ENCODE results near the gene ZNF407. TPM values are rescaled to one million over a fixed set of nuclear protein-coding genes. Genes with fewer than 3 reads are reported as not detected.

Gene ZNF407
- total and polyA plus RNA-seq, 7 donors: 2.4 to 10.2 (median 7.9) TPM

DNA sequence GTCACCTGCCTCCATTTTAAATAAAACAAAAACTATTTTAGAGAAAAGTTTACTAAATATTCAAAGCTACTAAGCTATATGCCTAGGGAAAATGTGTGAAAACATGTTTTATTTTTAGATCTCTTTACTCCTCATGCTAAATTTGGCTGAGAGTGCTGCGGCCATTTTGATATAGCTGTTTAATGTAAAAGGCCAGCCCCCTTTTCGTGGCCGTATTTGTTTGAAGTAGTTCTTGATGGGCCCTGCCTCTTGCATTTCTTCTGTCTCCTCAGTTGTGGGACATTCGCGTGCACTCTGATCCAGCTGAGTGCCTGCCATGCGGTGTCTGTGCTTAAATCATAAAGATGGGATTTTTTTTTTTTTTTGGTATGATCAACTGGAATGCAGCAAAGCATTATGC, 64.0 kb downstream of the ZNF407 start:
- H3K27me3 ChIP-seq (ENCODE audit: insufficient read depth in 3 of 3, low read length in 2 of 3): no peaks in the 10 kb centered on the region
- H3K4me1 ChIP-seq: no peaks in the 10 kb centered on the region
- DNase-seq (no peak), ATAC-seq (no peak)
- WGBS, 3 donors: 92 to 96% (median 96%) methylated on average over 6 of the region's 6 CpGs
- peaks cover 0 to 2% of the 10 kb centered on the region in 2 donors for H3K36me3 ChIP-seq (ENCODE audit: insufficient read depth in 1 of 2, low read depth in 1 of 2)
- intact Hi-C loops (cut with DNase I): no loop called here
- H3K9me3 ChIP-seq: no peaks in the 10 kb centered on the region
- TF ChIP-seq, protein P1, sequence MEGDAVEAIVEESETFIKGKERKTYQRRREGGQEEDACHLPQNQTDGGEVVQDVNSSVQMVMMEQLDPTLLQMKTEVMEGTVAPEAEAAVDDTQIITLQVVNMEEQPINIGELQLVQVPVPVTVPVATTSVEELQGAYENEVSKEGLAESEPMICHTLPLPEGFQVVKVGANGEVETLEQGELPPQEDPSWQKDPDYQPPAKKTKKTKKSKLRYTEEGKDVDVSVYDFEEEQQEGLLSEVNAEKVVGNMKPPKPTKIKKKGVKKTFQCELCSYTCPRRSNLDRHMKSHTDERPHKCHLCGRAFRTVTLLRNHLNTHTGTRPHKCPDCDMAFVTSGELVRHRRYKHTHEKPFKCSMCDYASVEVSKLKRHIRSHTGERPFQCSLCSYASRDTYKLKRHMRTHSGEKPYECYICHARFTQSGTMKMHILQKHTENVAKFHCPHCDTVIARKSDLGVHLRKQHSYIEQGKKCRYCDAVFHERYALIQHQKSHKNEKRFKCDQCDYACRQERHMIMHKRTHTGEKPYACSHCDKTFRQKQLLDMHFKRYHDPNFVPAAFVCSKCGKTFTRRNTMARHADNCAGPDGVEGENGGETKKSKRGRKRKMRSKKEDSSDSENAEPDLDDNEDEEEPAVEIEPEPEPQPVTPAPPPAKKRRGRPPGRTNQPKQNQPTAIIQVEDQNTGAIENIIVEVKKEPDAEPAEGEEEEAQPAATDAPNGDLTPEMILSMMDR (IDR thresholded peaks at IDR 0.05): no peak
- no peak overlapping the region for H3K4me3 ChIP-seq
- H3K27ac ChIP-seq: no peak overlapping the region

DNA sequence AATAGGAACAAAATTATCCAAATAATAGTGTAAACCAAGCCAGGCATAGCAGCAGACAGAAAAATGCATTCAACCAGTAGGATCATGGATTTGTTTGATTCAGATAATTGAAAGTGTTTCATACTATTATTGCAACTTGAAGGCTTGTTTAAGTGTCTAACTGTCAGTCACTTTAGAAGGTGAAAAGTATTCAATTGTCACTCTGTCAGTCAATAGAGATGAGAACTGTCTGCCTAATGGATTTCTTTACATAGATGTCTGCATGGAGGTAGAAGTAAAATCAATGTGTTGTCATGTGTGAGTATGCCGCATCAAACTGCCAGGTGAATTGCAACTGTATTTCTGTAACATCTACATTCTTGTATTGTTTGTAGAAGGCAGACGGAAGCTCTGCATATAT, 65.0 kb downstream of the ZNF407 start:
- Histone ChIP-seq H3K4me3 (no peak overlapping the region), H3K36me3 (ENCODE audit: insufficient read depth in 1 of 2, low read depth in 1 of 2) (no peaks in the 10 kb centered on the region), H3K27ac (no peak overlapping the region), H3K9me3 (no peaks in the 10 kb centered on the region), H3K4me1 (no peaks in the 10 kb centered on the region), H3K27me3 (ENCODE audit: insufficient read depth in 3 of 3, low read length in 2 of 3) (no peaks in the 10 kb centered on the region)
- 47 to 50% (median 49%) methylated on average over 2 of the region's 2 CpGs for WGBS, 3 donors
- intact Hi-C loops (cut with DNase I): no loop called here
- ATAC-seq (no peak), DNase-seq (no peak)
- TF ChIP-seq, protein P1 (IDR thresholded peaks at IDR 0.05): no peak

DNA sequence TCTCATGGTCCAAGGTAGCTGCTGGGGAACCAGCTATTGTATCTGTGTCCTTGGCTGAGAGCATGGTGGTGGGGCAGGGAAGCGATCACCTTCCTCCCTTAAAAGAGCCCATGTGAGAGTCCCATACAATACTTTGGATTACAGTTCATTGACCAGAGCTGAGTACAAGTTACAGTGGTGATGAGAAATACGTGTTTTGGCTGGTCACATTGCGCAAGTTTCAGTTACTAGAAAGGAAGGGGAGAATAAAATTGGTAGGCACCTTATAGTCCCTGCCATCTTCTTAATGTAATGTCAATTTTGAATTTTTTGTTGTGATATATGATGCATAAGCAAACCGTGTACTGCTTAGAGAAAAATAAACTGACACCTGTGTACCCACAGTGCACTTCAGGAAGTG, 67.7 kb downstream of the ZNF407 start:
- ATAC-seq (no peak), DNase-seq (no peak)
- H3K4me1 ChIP-seq: no peaks in the 10 kb centered on the region
- H3K36me3 ChIP-seq (ENCODE audit: insufficient read depth in 1 of 2, low read depth in 1 of 2): no peaks in the 10 kb centered on the region
- H3K27me3 ChIP-seq (ENCODE audit: insufficient read depth in 3 of 3, low read length in 2 of 3): no peaks in the 10 kb centered on the region
- H3K27ac ChIP-seq: no peak overlapping the region
- intact Hi-C loops (cut with DNase I): no loop called here
- H3K4me3 ChIP-seq: no peak overlapping the region
- no peaks in the 10 kb centered on the region for H3K9me3 ChIP-seq
- WGBS, 3 donors: 92 to 97% (median 94%) methylated on average over 4 of the region's 4 CpGs
- TF ChIP-seq, protein P1 (IDR thresholded peaks at IDR 0.05): no peak

DNA sequence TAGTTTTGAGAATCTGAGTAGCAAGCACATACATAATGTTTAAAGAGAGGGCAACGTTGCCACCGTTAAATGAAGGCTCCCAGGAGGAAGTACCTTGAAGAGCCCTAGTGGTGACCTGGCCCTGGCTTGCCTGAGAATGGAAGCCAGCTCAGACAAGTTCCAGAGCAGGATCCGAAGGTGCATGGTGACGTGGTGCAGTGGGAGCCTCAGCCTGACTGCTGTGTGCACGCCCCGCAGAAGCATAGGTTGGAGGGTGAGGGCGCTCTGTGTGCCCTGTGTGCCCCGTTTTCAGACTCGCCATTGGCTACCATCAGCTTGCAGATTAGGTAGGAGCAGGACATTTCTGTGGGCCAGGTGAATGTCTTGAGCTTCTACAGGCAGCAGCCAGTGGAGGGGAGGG, 68.2 kb downstream of the ZNF407 start:
- TF ChIP-seq, protein P1 (IDR thresholded peaks at IDR 0.05): no peak
- no peaks in the 10 kb centered on the region for H3K27me3 ChIP-seq (ENCODE audit: insufficient read depth in 3 of 3, low read length in 2 of 3)
- ATAC-seq: no peak
- no peak overlapping the region for H3K4me3 ChIP-seq
- DNase-seq: no peak
- 91 to 94% (median 94%) methylated on average over 9 of the region's 9 CpGs for WGBS, 3 donors
- H3K4me1 ChIP-seq: no peaks in the 10 kb centered on the region
- H3K36me3 ChIP-seq (ENCODE audit: insufficient read depth in 1 of 2, low read depth in 1 of 2): no peaks in the 10 kb centered on the region
- H3K27ac ChIP-seq: no peak overlapping the region
- intact Hi-C loops (cut with DNase I): no loop called here
- H3K9me3 ChIP-seq: no peaks in the 10 kb centered on the region

DNA sequence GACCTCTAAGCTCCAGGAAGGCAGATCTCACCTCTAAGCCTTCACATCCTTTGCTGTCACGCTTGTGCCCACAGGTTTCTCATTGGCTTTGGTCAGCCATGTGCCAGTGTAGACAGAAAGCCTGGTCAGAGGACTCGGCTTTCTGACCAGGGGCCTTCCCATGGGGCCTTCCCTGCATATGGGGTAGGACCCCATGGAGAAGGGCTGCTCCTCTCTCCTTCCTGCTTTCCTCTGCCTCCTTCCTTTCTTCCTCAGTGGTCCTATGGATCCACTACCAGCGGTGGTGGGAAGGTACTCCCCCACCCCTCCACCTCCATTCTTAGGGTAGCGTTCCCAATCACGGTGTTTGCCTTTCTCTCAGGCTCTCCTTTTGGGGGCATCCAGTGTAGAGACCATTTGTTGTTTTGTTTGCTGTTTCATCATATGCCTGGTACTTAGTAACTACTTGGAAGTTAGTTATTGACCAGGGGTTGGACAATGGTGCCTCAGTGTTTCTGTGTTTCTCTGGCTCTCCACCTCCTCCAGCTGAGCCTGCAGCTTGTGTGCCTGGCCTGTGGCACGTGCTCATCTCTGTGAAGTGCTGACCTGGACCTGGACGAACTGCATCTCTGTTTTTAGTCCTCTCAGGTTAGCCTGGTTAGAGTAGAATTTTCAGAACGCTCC, 71.6 kb downstream of the ZNF407 start:
- no peak overlapping the region for H3K4me3 ChIP-seq
- no peaks in the 10 kb centered on the region for H3K27me3 ChIP-seq (ENCODE audit: insufficient read depth in 3 of 3, low read length in 2 of 3)
- no peak overlapping the region for H3K27ac ChIP-seq
- 91 to 93% (median 91%) methylated on average over 8 of the region's 8 CpGs for WGBS, 3 donors
- no peaks in the 10 kb centered on the region for H3K4me1 ChIP-seq
- intact Hi-C loops (cut with DNase I): no loop called here
- TF ChIP-seq, protein P1 (IDR thresholded peaks at IDR 0.05): no peak
- no peak for ATAC-seq
- H3K36me3 ChIP-seq (ENCODE audit: insufficient read depth in 1 of 2, low read depth in 1 of 2): peaks cover 0 to 5% of the 10 kb centered on the region in 2 donors
- no peaks in the 10 kb centered on the region for H3K9me3 ChIP-seq
- no peak for DNase-seq

Measured in psoas muscle (tissue), 8 donors.